WTC11 (cell line): ENCODE measurements around the gene DYSF. TPM values are rescaled to one million over a fixed set of nuclear protein-coding genes. Genes with fewer than 3 reads are reported as not detected.

ENCODE experiments used
- ATAC-seq: fragments of 200-7000 bp; cut with Tn5 transposase; 2 replicates; pipeline ENCODE4 v1.10.0; 2021; ENCODE audit warnings: mild to moderate bottlenecking, moderate library complexity
- CTCF ChIA-PET: fragments of 300-600 bp; sonication (Branson Sonifier 250); formaldehyde crosslinking; loops from one replicate; lab custom pipeline; 2021; ENCODE audit warnings: antibody characterized with exemption; lab: Charles Lee
- POLR2A ChIA-PET: fragments of 350-600 bp; sonication (Branson Sonifier 250); formaldehyde crosslinking; loops from one replicate; lab custom pipeline; 2021; ENCODE audit warnings: antibody characterized with exemption; lab: Charles Lee
- DNase-seq: peaks from one replicate; pipeline ENCODE4 v3.0.0; 2021; ENCODE audit warnings: low spot score
- H3K27ac Mint-ChIP-seq: 2 replicates; pipeline ENCODE4 v1.8.0; 2021; ENCODE audit warnings: mixed read lengths
- H3K27me3 Mint-ChIP-seq: 2 replicates; pipeline ENCODE4 v1.8.0; 2021; ENCODE audit warnings: low read depth, mild to moderate bottlenecking, moderate library complexity, mixed read lengths
- H3K36me3 Mint-ChIP-seq: 2 replicates; pipeline ENCODE4 v1.8.0; 2021; ENCODE audit warnings: mixed read lengths
- H3K4me1 Mint-ChIP-seq: 2 replicates; pipeline ENCODE4 v1.8.0; 2022; ENCODE audit warnings: mixed read lengths
- H3K4me3 Mint-ChIP-seq: 2 replicates; pipeline ENCODE4 v1.8.0; 2021; ENCODE audit warnings: mild to moderate bottlenecking, moderate library complexity, mixed read lengths
- H3K9me3 Mint-ChIP-seq: 2 replicates; pipeline ENCODE4 v1.8.0; 2021; ENCODE audit warnings: mixed read lengths
- AR ChIP-seq: fragments of 250-450 bp; sonication (Bioruptor Pico); IDR thresholded peaks from 2 replicates; pipeline ENCODE4 v1.9.0; 2021; ENCODE audit warnings: mild to moderate bottlenecking
- ARID4B ChIP-seq: sonication (generic); formaldehyde crosslinking; IDR thresholded peaks from 2 replicates; pipeline ENCODE4 v1.8.0; 2023; ENCODE audit warnings: missing genetic modification reagents, mild to moderate bottlenecking, borderline replicate concordance
- CBFB ChIP-seq: sonication (generic); formaldehyde crosslinking; IDR thresholded peaks from 2 replicates; pipeline ENCODE4 v1.8.1; 2022; ENCODE audit warnings: mild to moderate bottlenecking, low read depth, missing genetic modification reagents
- GABPB1 ChIP-seq: sonication (generic); formaldehyde crosslinking; IDR thresholded peaks from 2 replicates; pipeline ENCODE4 v1.8.1; 2023; ENCODE audit warnings: mild to moderate bottlenecking, missing genetic modification reagents
- JAZF1 ChIP-seq: fragments of 250-450 bp; sonication (Bioruptor Pico); IDR thresholded peaks from 2 replicates; pipeline ENCODE4 v1.9.0; 2021; ENCODE audit warnings: moderate library complexity, mild to moderate bottlenecking, inconsistent platforms
- JUN ChIP-seq: sonication (generic); formaldehyde crosslinking; IDR thresholded peaks from 2 replicates; pipeline ENCODE4 v1.8.0; 2023; ENCODE audit warnings: mild to moderate bottlenecking, missing genetic modification reagents
- KAT7 ChIP-seq: sonication (generic); formaldehyde crosslinking; IDR thresholded peaks from 2 replicates; pipeline ENCODE4 v1.8.1; 2023; ENCODE audit warnings: missing genetic modification reagents, mild to moderate bottlenecking, borderline replicate concordance
- MXD4 ChIP-seq: fragments of 250-450 bp; sonication (Bioruptor Pico); IDR thresholded peaks from 2 replicates; pipeline ENCODE4 v1.8.0; 2021; ENCODE audit warnings: mild to moderate bottlenecking, moderate library complexity, borderline replicate concordance
- MYBL2 ChIP-seq: sonication (generic); formaldehyde crosslinking; IDR thresholded peaks from 2 replicates; pipeline ENCODE4 v1.8.1; 2023; ENCODE audit warnings: mild to moderate bottlenecking, moderate library complexity, missing genetic modification reagents
- NR2C2 ChIP-seq: sonication (generic); formaldehyde crosslinking; IDR thresholded peaks from 2 replicates; pipeline ENCODE4 v1.8.0; 2022; ENCODE audit warnings: mild to moderate bottlenecking, missing genetic modification reagents
- NR3C1 ChIP-seq: sonication (generic); formaldehyde crosslinking; conservative IDR thresholded peaks from 2 replicates; pipeline ENCODE4 v1.8.1; 2023; ENCODE audit warnings: low read depth, mild to moderate bottlenecking, missing genetic modification reagents
- RELA ChIP-seq: sonication (generic); formaldehyde crosslinking; IDR thresholded peaks from 2 replicates; pipeline ENCODE4 v1.8.1; 2022; ENCODE audit warnings: missing genetic modification reagents, mild to moderate bottlenecking, borderline replicate concordance
- TEAD1 ChIP-seq: sonication (generic); formaldehyde crosslinking; IDR thresholded peaks from 2 replicates; pipeline ENCODE4 v1.8.0; 2022; ENCODE audit warnings: mild to moderate bottlenecking, missing genetic modification reagents
- TEAD4 ChIP-seq: sonication (generic); formaldehyde crosslinking; IDR thresholded peaks from 2 replicates; pipeline ENCODE4 v1.8.0; 2022; ENCODE audit warnings: mild to moderate bottlenecking, missing genetic modification reagents
- USF2 ChIP-seq: sonication (generic); formaldehyde crosslinking; IDR thresholded peaks from 2 replicates; pipeline ENCODE4 v1.8.1; 2023; ENCODE audit warnings: mild to moderate bottlenecking, missing genetic modification reagents, moderate library complexity
- ZNF219 ChIP-seq: sonication (generic); formaldehyde crosslinking; IDR thresholded peaks from 2 replicates; pipeline ENCODE4 v1.8.0; 2023; ENCODE audit warnings: missing genetic modification reagents, mild to moderate bottlenecking, borderline replicate concordance
- ZNF263 ChIP-seq: sonication (generic); formaldehyde crosslinking; IDR thresholded peaks from 2 replicates; pipeline ENCODE4 v1.8.1; 2022; ENCODE audit warnings: low read depth, mild to moderate bottlenecking, moderate library complexity, missing genetic modification reagents
- ZNF396 ChIP-seq: fragments of 250-450 bp; sonication (Bioruptor Pico); IDR thresholded peaks from 2 replicates; pipeline ENCODE4 v1.8.0; 2021; ENCODE audit warnings: mild to moderate bottlenecking, moderate library complexity, borderline replicate concordance
- ZNF671 ChIP-seq: fragments of 250-450 bp; sonication (Bioruptor Pico); IDR thresholded peaks from 2 replicates; pipeline ENCODE4 v1.8.0; 2021; ENCODE audit warnings: mild to moderate bottlenecking
- total RNA-seq: library from RNA; stranded (reverse); gene quantifications from 3 replicates; pipeline ENCODE4 v1.2.3, GENCODE V29; 2021
- TF ChIP-seq, protein P1 (sequence below): fragments of 250-450 bp; sonication (Bioruptor Pico); IDR thresholded peaks from 2 replicates; pipeline ENCODE4 v1.8.0; 2021; ENCODE audit warnings: mild to moderate bottlenecking
- TF ChIP-seq, protein P2 (sequence below): sonication (generic); formaldehyde crosslinking; IDR thresholded peaks from 2 replicates; pipeline ENCODE4 v1.8.1; 2023; ENCODE audit warnings: mild to moderate bottlenecking, missing genetic modification reagents

Gene DYSF
- total RNA-seq, 1 experiment from 2014 or later = 14.8 TPM

DNA sequence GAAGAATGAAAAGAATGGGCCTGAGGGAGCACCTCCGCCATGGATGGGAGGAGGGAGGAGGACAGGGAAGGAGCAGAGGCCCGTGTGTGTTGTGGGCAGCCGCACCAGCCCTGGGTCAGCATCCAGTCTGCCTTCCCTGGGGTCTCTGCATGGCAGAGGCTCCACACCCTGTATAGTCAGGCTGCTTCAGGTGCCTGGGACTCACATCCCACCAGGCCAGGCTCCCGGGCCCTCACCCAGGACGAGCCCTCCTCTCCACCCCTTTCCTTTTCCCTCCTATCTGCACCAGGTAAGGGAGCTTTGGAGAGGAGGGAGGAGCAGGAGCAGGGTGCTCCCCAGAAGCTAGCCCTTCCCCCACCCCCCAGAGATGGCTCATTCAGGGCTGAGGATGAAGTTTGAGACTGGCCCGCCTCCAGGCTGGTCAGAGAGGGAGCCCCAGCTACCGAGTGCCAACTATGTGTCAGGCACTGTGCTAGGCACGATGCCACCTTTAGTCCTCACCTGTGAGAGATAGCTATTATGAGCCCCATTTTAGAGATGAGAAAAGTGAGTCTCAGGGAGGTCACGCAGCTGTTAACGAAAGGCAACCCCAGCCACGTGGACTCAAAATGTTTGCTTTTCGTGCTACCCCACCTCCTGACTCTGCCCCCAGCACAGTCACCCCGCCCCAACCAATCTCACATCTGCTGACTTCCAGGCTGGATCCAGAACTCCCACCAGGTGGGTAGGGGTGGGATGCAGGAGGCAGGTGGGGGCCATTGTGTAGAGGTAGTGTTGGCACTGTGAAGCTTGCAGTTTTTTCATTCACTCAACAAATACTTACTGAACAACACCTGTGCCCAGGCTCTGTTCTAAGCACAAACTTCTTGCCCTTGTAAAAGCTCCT is 242.1 kb downstream of the DYSF start:
- H3K27ac Mint-ChIP-seq = 0 out of 2 replicates have a peak overlapping the region, but pooled peaks have one; percentile 54
- ChIA-PET POLR2A (no interaction called here), CTCF (interaction anchor here (0.7 to 1.6 kb wide), 3 partner anchors 102 to 185 kb away, joined by 3 to 5 read pairs (median 3); no protein-coding TSS in a partner anchor)
- no peak for DNase-seq
- H3K9me3 Mint-ChIP-seq = peaks cover 7% of the 10 kb centered on the region
- no peak overlapping the region for H3K4me3 Mint-ChIP-seq
- peaks cover 68% of the 10 kb centered on the region for H3K4me1 Mint-ChIP-seq
- H3K36me3 Mint-ChIP-seq = no peaks in the 10 kb centered on the region; the same call in 1 of the 2 replicates
- H3K27me3 Mint-ChIP-seq = peaks cover 4% of the 10 kb centered on the region; the same call in 1 of the 2 replicates
- TF ChIP-seq MYBL2 (CRISPR knock-in tag) = no peak
- TF ChIP-seq USF2 = no peak
- peak; percentile 95 for TF ChIP-seq ZNF263
- no peak for TF ChIP-seq NR2C2 (CRISPR knock-in tag)
- TF ChIP-seq, all 79 proteins: peak for 1
- ATAC-seq = no peak

DNA sequence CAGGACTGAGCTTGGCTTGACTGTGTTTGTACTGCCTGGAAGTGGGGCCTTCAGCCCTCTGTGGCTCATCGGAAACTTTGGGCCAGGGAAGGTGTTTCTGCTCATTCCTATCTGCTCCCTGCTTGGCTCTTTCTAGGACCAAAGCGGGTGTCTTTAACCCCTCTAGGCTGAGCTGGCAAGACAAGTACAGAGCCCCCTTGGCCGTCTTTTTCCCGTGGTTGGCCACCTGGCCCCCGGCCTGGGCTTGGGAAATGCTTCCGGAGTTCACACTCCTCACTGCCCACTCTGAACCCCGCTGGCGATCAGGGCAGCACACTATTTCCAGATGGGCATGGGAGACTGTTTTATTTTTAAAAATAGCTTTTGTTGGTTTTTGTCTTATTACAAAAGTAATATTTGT is 243.0 kb downstream of the DYSF start:
- no peaks in the 10 kb centered on the region; the same call in 1 of the 2 replicates for H3K36me3 Mint-ChIP-seq
- TF ChIP-seq KAT7 (CRISPR knock-in tag) = no peak
- no peak for TF ChIP-seq ZNF671 (CRISPR knock-in tag)
- TF ChIP-seq MXD4 = no peak
- no peak for TF ChIP-seq AR (CRISPR knock-in tag)
- no peak for TF ChIP-seq USF2
- TF ChIP-seq JAZF1 (CRISPR knock-in tag) = no peak
- TF ChIP-seq, protein P1, sequence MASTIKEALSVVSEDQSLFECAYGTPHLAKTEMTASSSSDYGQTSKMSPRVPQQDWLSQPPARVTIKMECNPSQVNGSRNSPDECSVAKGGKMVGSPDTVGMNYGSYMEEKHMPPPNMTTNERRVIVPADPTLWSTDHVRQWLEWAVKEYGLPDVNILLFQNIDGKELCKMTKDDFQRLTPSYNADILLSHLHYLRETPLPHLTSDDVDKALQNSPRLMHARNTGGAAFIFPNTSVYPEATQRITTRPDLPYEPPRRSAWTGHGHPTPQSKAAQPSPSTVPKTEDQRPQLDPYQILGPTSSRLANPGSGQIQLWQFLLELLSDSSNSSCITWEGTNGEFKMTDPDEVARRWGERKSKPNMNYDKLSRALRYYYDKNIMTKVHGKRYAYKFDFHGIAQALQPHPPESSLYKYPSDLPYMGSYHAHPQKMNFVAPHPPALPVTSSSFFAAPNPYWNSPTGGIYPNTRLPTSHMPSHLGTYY = no peak
- TF ChIP-seq GABPB1 (CRISPR knock-in tag) = no peak
- TF ChIP-seq, protein P2, sequence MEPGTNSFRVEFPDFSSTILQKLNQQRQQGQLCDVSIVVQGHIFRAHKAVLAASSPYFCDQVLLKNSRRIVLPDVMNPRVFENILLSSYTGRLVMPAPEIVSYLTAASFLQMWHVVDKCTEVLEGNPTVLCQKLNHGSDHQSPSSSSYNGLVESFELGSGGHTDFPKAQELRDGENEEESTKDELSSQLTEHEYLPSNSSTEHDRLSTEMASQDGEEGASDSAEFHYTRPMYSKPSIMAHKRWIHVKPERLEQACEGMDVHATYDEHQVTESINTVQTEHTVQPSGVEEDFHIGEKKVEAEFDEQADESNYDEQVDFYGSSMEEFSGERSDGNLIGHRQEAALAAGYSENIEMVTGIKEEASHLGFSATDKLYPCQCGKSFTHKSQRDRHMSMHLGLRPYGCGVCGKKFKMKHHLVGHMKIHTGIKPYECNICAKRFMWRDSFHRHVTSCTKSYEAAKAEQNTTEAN = no peak
- no peak for TF ChIP-seq JUN (CRISPR knock-in tag)
- TF ChIP-seq CBFB (CRISPR knock-in tag) = no peak
- TF ChIP-seq NR3C1 = no peak
- TF ChIP-seq TEAD4 = no peak
- no peak for TF ChIP-seq ARID4B (CRISPR knock-in tag)
- TF ChIP-seq ZNF219 (CRISPR knock-in tag) = no peak
- no peak for TF ChIP-seq ZNF396 (CRISPR knock-in tag)
- no peak for TF ChIP-seq RELA (CRISPR knock-in tag)
- no peak for TF ChIP-seq TEAD1 (CRISPR knock-in tag)
- peaks cover 61% of the 10 kb centered on the region for H3K4me1 Mint-ChIP-seq
- CTCF ChIA-PET = interaction anchor here (0.7 to 1.6 kb wide), 2 partner anchors 101 to 106 kb away, joined by 3 to 5 read pairs; no protein-coding TSS in a partner anchor
- ATAC-seq (no peak), DNase-seq (no peak)
- H3K4me3 Mint-ChIP-seq = no peak overlapping the region
- H3K9me3 Mint-ChIP-seq = peaks cover 7% of the 10 kb centered on the region
- POLR2A ChIA-PET = no interaction called here
- peaks cover 4% of the 10 kb centered on the region; the same call in 1 of the 2 replicates for H3K27me3 Mint-ChIP-seq
- H3K27ac Mint-ChIP-seq = no peak overlapping the region
